SK-N-SH (cell line): ENCODE data around the gene MYBBP1A. TPM values are rescaled to one million over a fixed set of nuclear protein-coding genes. Genes with fewer than 3 reads are reported as not detected.

Experiments
- CTCF ChIA-PET: fragments of 300-600, 350-600 bp; formaldehyde crosslinking; extraction: SDS; loops from one replicate; lab custom pipeline; 2021; lab: Yijun Ruan, JAX
- POLR2A ChIA-PET: fragments of 350-600 bp; sonication (Branson Sonifier 250); formaldehyde crosslinking; extraction: SDS; loops from one replicate; lab custom pipeline; 2020; ENCODE audit warnings: antibody characterized with exemption, inconsistent platforms; lab: Yijun Ruan, JAX
- DNase-seq: peaks from one replicate; pipeline ENCODE4 v3.0.0; 2012
- H2AFZ ChIP-seq: fragments of 200-600 bp; sonication (generic); 2 replicates; pipeline ENCODE4 v1.8.1; 2016; ENCODE audit warnings: antibody characterized with exemption, mild to moderate bottlenecking, low read depth
- H3F3A ChIP-seq: fragments of 200-600 bp; sonication (generic); replicated peaks from 2 replicates; pipeline ENCODE3; 2016; ENCODE audit warnings: antibody characterized with exemption, mild to moderate bottlenecking; ENCODE audit not compliant: insufficient read depth
- H3K27ac ChIP-seq, 2 experiments: fragments of 200-500 bp in 1 of 2; fragments of 200-600 bp in 1 of 2; sonication (Bioruptor generic) in 1 of 2; sonication (generic), shearing (Covaris generic) in 1 of 2; 2 replicates each; pipeline versions ENCODE4 v1.5.1 to v1.6.1; 2014 to 2016; ENCODE audit warnings: low read depth in 2 of 2, inconsistent platforms in 1 of 2, low read length in 1 of 2, mild to moderate bottlenecking in 1 of 2, mixed read lengths in 1 of 2
- H3K27me3 ChIP-seq: fragments of 200-600 bp; sonication (generic), shearing (Covaris generic); 2 replicates; pipeline ENCODE4 v1.6.1; 2016; ENCODE audit warnings: mixed run types; ENCODE audit not compliant: insufficient read depth
- H3K36me3 ChIP-seq, 2 experiments: fragments of 200-500 bp in 1 of 2; fragments of 200-600 bp in 1 of 2; sonication (Bioruptor generic) in 1 of 2; sonication (generic) in 1 of 2; replicated peaks in 1 of 2; 2 replicates each; pipeline versions ENCODE3 to v1.5.1; 2014 to 2016; ENCODE audit warnings: low read length in 1 of 2, mild to moderate bottlenecking in 1 of 2; ENCODE audit not compliant: insufficient read depth in 2 of 2, control insufficient read depth in 1 of 2
- H3K4me1 ChIP-seq, 2 experiments: fragments of 200-500 bp in 1 of 2; fragments of 200-600 bp in 1 of 2; sonication (Bioruptor generic) in 1 of 2; sonication (generic), shearing (Covaris generic) in 1 of 2; 2 replicates each; pipeline versions ENCODE4 v1.5.1 to v1.6.1; 2014 to 2016; ENCODE audit warnings: low read depth in 1 of 2, low read length in 1 of 2, mixed run types in 1 of 2; ENCODE audit not compliant: insufficient read depth in 2 of 2, control insufficient read depth in 1 of 2
- H3K4me2 ChIP-seq: fragments of 200-600 bp; sonication (generic), shearing (Covaris generic); 2 replicates; pipeline ENCODE4 v1.6.1; 2017; ENCODE audit warnings: mixed run types
- H3K4me3 ChIP-seq, 2 experiments: fragments of 200-500 bp in 1 of 2; fragments of 200-600 bp in 1 of 2; sonication (Bioruptor generic) in 1 of 2; sonication (generic), shearing (Covaris generic) in 1 of 2; 2 replicates each; pipeline versions ENCODE4 v1.5.1 to v1.8.1; 2014 to 2016; ENCODE audit warnings: low read depth in 2 of 2, inconsistent platforms in 1 of 2, low read length in 1 of 2, mild to moderate bottlenecking in 1 of 2, mixed read lengths in 1 of 2, moderate library complexity in 1 of 2
- H3K79me2 ChIP-seq: fragments of 200-600 bp; sonication (generic); 2 replicates; pipeline ENCODE4 v1.8.1; 2017; ENCODE audit warnings: mild to moderate bottlenecking; ENCODE audit not compliant: insufficient read depth
- H3K9ac ChIP-seq: fragments of 200-600 bp; sonication (generic); 2 replicates; pipeline ENCODE4 v1.6.1; 2017; ENCODE audit warnings: mixed run types
- H3K9me2 ChIP-seq: fragments of 200-600 bp; sonication (generic); 2 replicates; pipeline ENCODE4 v1.6.1; 2017; ENCODE audit warnings: mixed run types
- H3K9me3 ChIP-seq: fragments of 200-600 bp; sonication (generic); 2 replicates; pipeline ENCODE4 v1.6.1; 2017; ENCODE audit warnings: mixed run types, mild to moderate bottlenecking, moderate library complexity
- H4K20me1 ChIP-seq: fragments of 200-600 bp; sonication (generic); 2 replicates; pipeline ENCODE4 v1.6.1; 2017; ENCODE audit warnings: mild to moderate bottlenecking, mixed run types; ENCODE audit not compliant: insufficient read depth
- ELF1 ChIP-seq: IDR thresholded peaks from 2 replicates; pipeline ENCODE4 v1.4.0; 2012
- EP300 ChIP-seq, 2 experiments: IDR thresholded peaks; 2 replicates each; pipeline versions ENCODE4 v1.4.0 to v1.6.1; 2012; ENCODE audit warnings: borderline replicate concordance in 1 of 2, low read depth in 1 of 2, low read length in 1 of 2
- GABPA ChIP-seq: IDR thresholded peaks from 2 replicates; pipeline ENCODE4 v1.4.0; 2012; ENCODE audit warnings: low read depth, mild to moderate bottlenecking
- GATA2 ChIP-seq: sonication (generic); formaldehyde crosslinking; IDR thresholded peaks from 2 replicates; pipeline ENCODE4 v1.5.0; 2020; ENCODE audit warnings: mild to moderate bottlenecking, missing genetic modification reagents
- JUND ChIP-seq: IDR thresholded peaks from 2 replicates; pipeline ENCODE4 v1.4.0; 2012
- MEF2A ChIP-seq: IDR thresholded peaks from 2 replicates; pipeline ENCODE4 v1.4.0; 2012; ENCODE audit warnings: low read depth, borderline replicate concordance
- POLR2AphosphoS5 ChIP-seq: IDR thresholded peaks from 2 replicates; pipeline ENCODE4 v1.6.1; 2012; ENCODE audit warnings: low read depth, low read length
- RAD21 ChIP-seq: IDR thresholded peaks from 2 replicates; pipeline ENCODE4 v1.6.1; 2012; ENCODE audit warnings: mild to moderate bottlenecking, low read length
- RFX5 ChIP-seq: IDR thresholded peaks from 2 replicates; pipeline ENCODE4 v1.6.1; 2012; ENCODE audit warnings: mild to moderate bottlenecking, improper control_type of control experiment, low read length
- RXRA ChIP-seq: IDR thresholded peaks from 2 replicates; pipeline ENCODE4 v1.4.0; 2012; ENCODE audit warnings: low read depth, mild to moderate bottlenecking, borderline replicate concordance
- SIN3A ChIP-seq: IDR thresholded peaks from 2 replicates; pipeline ENCODE4 v1.6.1; 2012; ENCODE audit warnings: low read depth, mild to moderate bottlenecking, low read length, moderate library complexity, borderline replicate concordance
- SMC3 ChIP-seq: IDR thresholded peaks from 2 replicates; pipeline ENCODE4 v1.6.1; 2012; ENCODE audit warnings: low read depth, low read length, improper control_type of control experiment
- TAF1 ChIP-seq: IDR thresholded peaks from 2 replicates; pipeline ENCODE4 v1.6.1; 2012; ENCODE audit warnings: low read depth, mild to moderate bottlenecking, low read length, moderate library complexity, borderline replicate concordance
- YY1 ChIP-seq: IDR thresholded peaks from 2 replicates; pipeline ENCODE4 v1.4.0; 2012; ENCODE audit warnings: low read depth, mild to moderate bottlenecking
- WGBS: methylation state at CpG from one replicate; pipeline ENCODE4 v1.1.6; 2017; ENCODE audit warnings: low lambda C conversion rate; 5-methylcytosine and 5-hydroxymethylcytosine counted together
- polyA plus RNA-seq, 3 experiments: library from polyadenylated mRNA; depleted of rRNA; stranded (reverse); fragments of >200 nt; gene quantifications; 2 replicates each; pipeline ENCODE4 v1.2.3, GENCODE V29; 2012
- TF ChIP-seq, protein P1 (sequence below): IDR thresholded peaks from 2 replicates; pipeline ENCODE4 v1.4.0; 2012; ENCODE audit warnings: low read depth, borderline replicate concordance
- TF ChIP-seq, protein P2 (sequence below): IDR thresholded peaks from 2 replicates; pipeline ENCODE4 v1.4.0; 2012; ENCODE audit warnings: low read depth, borderline replicate concordance
- TF ChIP-seq, protein P3 (sequence below): fragments of 150-350 bp; IDR thresholded peaks from 2 replicates; pipeline ENCODE4 v1.6.1; 2017; ENCODE audit warnings: antibody characterized with exemption, low read length, low read depth, borderline replicate concordance

Gene MYBBP1A
- polyA plus RNA-seq, 1 of the 3 experiments (the other 2 are of a cell fraction) = 93.0 TPM

DNA sequence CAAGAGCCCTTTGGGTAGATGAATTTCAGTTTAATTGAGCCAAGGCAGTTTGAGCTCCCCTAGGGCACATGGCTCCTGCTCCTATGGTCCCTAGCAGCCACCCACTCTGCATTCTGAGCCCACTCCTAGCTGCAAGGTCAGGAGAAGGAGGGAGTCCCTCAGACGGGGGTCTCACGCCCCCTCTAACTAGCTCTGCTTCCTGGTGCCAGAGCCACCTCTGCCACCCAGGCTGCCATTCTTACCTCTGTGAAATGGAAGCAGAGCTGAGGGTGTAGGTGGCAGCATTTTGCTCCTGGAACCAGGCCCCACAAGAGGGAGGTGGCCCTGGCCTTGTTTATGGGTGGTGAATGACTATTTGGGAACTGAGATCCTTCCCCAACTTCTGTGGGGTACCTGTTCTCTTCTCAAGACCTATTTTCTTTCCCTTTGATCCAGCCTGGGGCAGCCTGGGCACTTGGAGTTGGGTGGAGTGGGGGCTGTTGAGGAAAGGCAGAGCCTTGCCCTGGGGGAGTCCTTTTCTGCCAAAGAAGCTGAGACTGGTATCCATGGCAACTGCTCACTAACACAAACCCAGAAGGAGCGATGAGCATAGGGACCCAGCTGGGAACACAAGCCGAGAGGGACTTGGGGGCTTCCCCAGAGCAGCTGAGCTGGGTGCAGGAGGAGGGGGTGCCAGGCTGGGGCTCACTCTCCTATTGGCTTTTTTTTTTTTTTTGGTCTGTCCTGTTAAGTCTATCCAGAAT, 51.7 kb downstream of the MYBBP1A start:
- DNase-seq = no peak
- TF ChIP-seq SIN3A (no peak), POLR2AphosphoS5 (no peak), ELF1 (no peak), GATA2 (CRISPR knock-in tag) (no peak), JUND (no peak), RFX5 (no peak), MEF2A (no peak), RXRA (no peak), TAF1 (no peak), YY1 (no peak), RAD21 (no peak), EP300 (IDR thresholded peaks at IDR 0.05; ENCODE audit: borderline replicate concordance in 1 of 2, low read depth in 1 of 2, low read length in 1 of 2) (no peak)
- TF ChIP-seq, protein P1, sequence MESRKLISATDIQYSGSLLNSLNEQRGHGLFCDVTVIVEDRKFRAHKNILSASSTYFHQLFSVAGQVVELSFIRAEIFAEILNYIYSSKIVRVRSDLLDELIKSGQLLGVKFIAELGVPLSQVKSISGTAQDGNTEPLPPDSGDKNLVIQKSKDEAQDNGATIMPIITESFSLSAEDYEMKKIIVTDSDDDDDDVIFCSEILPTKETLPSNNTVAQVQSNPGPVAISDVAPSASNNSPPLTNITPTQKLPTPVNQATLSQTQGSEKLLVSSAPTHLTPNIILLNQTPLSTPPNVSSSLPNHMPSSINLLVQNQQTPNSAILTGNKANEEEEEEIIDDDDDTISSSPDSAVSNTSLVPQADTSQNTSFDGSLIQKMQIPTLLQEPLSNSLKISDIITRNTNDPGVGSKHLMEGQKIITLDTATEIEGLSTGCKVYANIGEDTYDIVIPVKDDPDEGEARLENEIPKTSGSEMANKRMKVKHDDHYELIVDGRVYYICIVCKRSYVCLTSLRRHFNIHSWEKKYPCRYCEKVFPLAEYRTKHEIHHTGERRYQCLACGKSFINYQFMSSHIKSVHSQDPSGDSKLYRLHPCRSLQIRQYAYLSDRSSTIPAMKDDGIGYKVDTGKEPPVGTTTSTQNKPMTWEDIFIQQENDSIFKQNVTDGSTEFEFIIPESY = no peak
- TF ChIP-seq, protein P2, sequence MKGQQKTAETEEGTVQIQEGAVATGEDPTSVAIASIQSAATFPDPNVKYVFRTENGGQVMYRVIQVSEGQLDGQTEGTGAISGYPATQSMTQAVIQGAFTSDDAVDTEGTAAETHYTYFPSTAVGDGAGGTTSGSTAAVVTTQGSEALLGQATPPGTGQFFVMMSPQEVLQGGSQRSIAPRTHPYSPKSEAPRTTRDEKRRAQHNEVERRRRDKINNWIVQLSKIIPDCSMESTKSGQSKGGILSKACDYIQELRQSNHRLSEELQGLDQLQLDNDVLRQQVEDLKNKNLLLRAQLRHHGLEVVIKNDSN = no peak
- Histone ChIP-seq H3K27ac (no peak overlapping the region), H3F3A (no peaks in the 10 kb centered on the region), H3K79me2 (no peaks in the 10 kb centered on the region), H2AFZ (no peak overlapping the region), H3K36me3 (no peaks in the 10 kb centered on the region), H3K27me3 (peaks cover 26% of the 10 kb centered on the region), H3K9ac (no peak overlapping the region), H3K4me1 (peaks cover 0 to under 1% of the 10 kb centered on the region in 2 experiments; a peak in 1 of 4 replicates), H3K9me3 (no peaks in the 10 kb centered on the region), H3K4me2 (no peak overlapping the region), H3K9me2 (no peaks in the 10 kb centered on the region), H4K20me1 (no peaks in the 10 kb centered on the region), H3K4me3 (no peak overlapping the region)
- CTCF ChIA-PET = interaction anchor here (3.3 kb wide), 1 partner anchor 83 kb away, joined by 10 read pairs; no protein-coding TSS in a partner anchor
- 96% methylated on average over 2 of the region's 4 CpGs for WGBS
- POLR2A ChIA-PET = no interaction called here

DNA sequence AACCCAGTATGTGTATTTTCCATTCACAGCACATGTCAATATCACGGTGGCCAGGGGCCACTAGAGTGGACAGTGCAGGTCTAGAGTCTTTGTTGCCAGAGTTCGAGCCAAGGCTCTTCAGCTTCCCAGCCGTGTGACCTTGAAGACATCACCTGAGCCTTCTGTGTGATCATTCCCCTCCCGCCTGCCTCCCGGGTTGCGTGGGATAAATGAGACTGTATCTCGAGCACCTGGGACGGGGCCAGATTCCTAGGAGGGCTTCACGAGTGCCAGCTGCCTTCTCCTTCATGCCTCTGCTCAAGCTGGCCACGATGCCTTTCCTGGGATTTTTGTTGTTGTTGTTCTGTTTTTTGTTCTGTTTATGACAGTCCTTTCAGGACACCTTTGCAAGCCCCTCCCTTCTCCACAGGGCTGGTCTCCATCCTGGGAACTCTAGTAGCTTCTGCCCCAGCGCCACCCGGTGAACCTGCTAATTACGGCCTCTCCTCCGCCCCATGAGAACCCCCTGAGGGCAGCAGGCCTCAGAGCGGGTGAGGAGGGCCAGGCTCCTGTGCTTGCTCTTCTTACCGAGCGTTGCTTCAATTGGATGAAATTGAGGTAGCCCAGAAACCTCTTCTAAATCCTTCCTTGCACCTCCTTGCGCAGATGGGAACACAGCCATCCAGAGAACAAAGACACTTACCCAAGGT, 52.6 kb downstream of the MYBBP1A start:
- no peaks in the 10 kb centered on the region for H3K9me2 ChIP-seq
- TF ChIP-seq GATA2 (CRISPR knock-in tag) = no peak
- no peak for TF ChIP-seq SIN3A
- TF ChIP-seq JUND = no peak
- TF ChIP-seq, protein P3, sequence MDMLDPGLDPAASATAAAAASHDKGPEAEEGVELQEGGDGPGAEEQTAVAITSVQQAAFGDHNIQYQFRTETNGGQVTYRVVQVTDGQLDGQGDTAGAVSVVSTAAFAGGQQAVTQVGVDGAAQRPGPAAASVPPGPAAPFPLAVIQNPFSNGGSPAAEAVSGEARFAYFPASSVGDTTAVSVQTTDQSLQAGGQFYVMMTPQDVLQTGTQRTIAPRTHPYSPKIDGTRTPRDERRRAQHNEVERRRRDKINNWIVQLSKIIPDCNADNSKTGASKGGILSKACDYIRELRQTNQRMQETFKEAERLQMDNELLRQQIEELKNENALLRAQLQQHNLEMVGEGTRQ = no peak
- no peak for TF ChIP-seq POLR2AphosphoS5
- no peak for TF ChIP-seq YY1
- no peak for TF ChIP-seq SMC3
- TF ChIP-seq GABPA = no peak
- H3K79me2 ChIP-seq = no peaks in the 10 kb centered on the region
- CTCF ChIA-PET = interaction anchor here (3.3 kb wide), 1 partner anchor 82 kb away, joined by 10 read pairs; no protein-coding TSS in a partner anchor
- H3K4me1 ChIP-seq = peaks cover 0 to 3% of the 10 kb centered on the region in 2 experiments; a peak in 1 of 4 replicates
- H3K27me3 ChIP-seq = peaks cover 35% of the 10 kb centered on the region
- H3K4me3 ChIP-seq = no peak overlapping the region
- H3K9me3 ChIP-seq = no peaks in the 10 kb centered on the region
- H3F3A ChIP-seq = peaks cover 3% of the 10 kb centered on the region
- no peaks in the 10 kb centered on the region for H3K36me3 ChIP-seq
- POLR2A ChIA-PET = no interaction called here
- H4K20me1 ChIP-seq = 0 out of 2 replicates have a peak, but pooled peaks cover 3% of the 10 kb centered on the region
- no peak overlapping the region for H3K4me2 ChIP-seq
- no peak overlapping the region for H3K27ac ChIP-seq
- H2AFZ ChIP-seq = no peak overlapping the region
- 69% methylated on average over 15 of the region's 18 CpGs for WGBS
- H3K9ac ChIP-seq = no peak overlapping the region
- DNase-seq = no peak
